Measurements from ENCODE around the gene LIM2.

DNA sequence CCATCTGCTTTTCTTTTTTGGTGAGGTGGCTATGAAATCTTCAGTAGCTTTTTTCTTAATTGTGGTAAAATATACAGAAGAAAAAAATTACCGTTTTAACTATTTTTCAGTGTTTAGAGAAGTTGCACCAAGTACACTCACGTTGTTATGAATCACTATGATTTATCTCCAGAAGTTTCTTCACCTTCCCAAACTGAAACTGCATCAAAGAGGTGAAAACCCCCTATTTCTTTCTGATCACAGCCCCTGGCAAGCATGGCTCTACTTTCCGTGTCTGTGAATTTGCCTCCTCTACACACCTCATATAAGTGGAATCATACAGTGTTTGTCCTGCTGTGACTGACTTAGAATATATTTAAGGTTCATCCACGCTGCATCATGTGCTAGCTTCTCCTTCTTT, 45.3 kb upstream of the LIM2 start:
- TF ChIP-seq, protein P1, sequence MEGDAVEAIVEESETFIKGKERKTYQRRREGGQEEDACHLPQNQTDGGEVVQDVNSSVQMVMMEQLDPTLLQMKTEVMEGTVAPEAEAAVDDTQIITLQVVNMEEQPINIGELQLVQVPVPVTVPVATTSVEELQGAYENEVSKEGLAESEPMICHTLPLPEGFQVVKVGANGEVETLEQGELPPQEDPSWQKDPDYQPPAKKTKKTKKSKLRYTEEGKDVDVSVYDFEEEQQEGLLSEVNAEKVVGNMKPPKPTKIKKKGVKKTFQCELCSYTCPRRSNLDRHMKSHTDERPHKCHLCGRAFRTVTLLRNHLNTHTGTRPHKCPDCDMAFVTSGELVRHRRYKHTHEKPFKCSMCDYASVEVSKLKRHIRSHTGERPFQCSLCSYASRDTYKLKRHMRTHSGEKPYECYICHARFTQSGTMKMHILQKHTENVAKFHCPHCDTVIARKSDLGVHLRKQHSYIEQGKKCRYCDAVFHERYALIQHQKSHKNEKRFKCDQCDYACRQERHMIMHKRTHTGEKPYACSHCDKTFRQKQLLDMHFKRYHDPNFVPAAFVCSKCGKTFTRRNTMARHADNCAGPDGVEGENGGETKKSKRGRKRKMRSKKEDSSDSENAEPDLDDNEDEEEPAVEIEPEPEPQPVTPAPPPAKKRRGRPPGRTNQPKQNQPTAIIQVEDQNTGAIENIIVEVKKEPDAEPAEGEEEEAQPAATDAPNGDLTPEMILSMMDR (IDR thresholded peaks at IDR 0.05; ENCODE audit: low read length) = no peak
- TF ChIP-seq EZH2 (optimal IDR thresholded peaks at IDR 0.05; ENCODE audit: low read depth, low read length) (no peak), EZH2phosphoT487 (IDR thresholded peaks at IDR 0.05; ENCODE audit: low read length) (no peak)

Data from MM.1S (cell line).